ENCODE measurements around the gene ADAMTSL2.

ADAMTSL2 gene

GRCh38 chr9:133602277-133602676 lies 67.8 kb downstream of the ADAMTSL2 start:
- in situ Hi-C loops (cut with HindIII; ENCODE audit: low sequenced_read_pairs), result no loop called here
- TF ChIP-seq CTCF (IDR thresholded peaks at IDR 0.05; ENCODE audit: low read depth, low read length), result no peak
- H3K4me3 ChIP-seq (ENCODE audit: low read depth, low read length), result no peak overlapping the region

DNA sequence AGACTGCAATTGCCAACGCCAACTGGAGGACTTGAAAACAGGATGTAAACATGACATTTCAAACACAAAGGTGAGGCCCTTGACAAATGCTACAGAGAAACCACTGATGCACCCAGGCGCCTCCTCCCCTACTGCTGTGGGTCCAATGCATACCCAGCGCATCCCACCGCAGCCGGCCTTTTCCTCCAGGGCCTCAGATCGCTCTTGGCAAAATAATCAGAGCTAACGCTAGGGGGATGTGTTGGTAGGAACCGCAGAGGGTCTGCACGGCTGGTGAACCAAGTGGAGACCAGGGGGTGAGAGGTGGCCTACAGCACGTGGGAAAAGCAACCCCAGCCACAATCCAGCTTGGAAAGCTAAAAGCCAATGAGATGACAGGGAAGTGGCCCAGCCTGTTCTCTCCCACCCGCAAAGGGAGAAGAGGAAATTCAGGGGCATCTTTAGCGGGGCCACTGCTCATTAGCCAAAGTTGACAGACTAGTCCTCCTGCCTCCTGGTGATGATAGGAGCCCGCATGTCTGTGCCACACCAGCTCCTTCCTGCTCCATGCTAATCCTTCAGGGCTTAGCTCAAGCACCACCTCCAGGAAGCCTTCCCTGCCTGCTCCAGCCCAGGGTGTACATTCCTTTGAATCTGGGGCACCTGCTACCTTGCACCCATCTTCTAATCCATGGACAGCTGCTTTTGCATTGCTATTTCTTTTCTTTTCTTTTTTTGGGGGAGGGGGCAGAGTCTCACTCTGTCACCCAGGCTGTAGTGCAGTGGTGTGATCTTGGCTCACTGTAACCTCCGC lies 68.8 kb downstream of the ADAMTSL2 start:
- in situ Hi-C loops (cut with HindIII; ENCODE audit: low sequenced_read_pairs), result no loop called here
- DNase-seq (ENCODE audit: low read depth, low spot score), result no peak
- no peak for TF ChIP-seq CTCF (IDR thresholded peaks at IDR 0.05; ENCODE audit: low read depth, low read length)
- no peak overlapping the region for H3K4me3 ChIP-seq (ENCODE audit: low read depth, low read length)

More at GRCh38 chr9:133602277-133602676, 67.8 kb downstream of the ADAMTSL2 start:
- no peak for DNase-seq (ENCODE audit: low read depth, low spot score)

- in situ Hi-C loops (cut with HindIII; ENCODE audit: low sequenced_read_pairs), result no loop called here
- DNase-seq (ENCODE audit: low read depth, low spot score), result no peak
- no peak for TF ChIP-seq CTCF (IDR thresholded peaks at IDR 0.05; ENCODE audit: low read depth, low read length)
- H3K4me3 ChIP-seq (ENCODE audit: low read depth, low read length), result no peak overlapping the region
These were observed 69.7 kb downstream of the ADAMTSL2 start for GRCh38 chr9:133604214-133604613.

DNA sequence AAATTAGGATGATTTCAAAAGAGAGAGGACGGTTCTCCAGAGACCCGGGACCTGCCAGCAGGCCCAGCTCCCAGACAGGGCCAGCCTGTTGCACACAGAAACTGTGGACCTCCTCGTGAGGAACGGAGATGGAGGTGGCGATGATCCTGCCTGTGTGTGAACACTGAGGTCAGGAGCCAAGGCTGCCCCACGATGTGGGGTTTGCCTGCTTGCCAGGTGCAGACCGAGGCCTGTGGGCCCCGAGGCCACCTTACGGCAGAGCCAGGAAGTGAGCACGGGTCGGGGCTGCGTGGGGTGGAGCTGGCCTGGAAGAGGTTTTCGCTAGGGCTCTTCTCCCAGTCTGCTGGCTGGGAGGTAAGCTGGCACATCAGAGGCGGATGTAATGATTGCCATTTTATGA lies 70.4 kb downstream of the ADAMTSL2 start:
- TF ChIP-seq CTCF (IDR thresholded peaks at IDR 0.05; ENCODE audit: low read depth, low read length), result no peak
- H3K4me3 ChIP-seq (ENCODE audit: low read depth, low read length), result no peak overlapping the region
- in situ Hi-C loops (cut with HindIII; ENCODE audit: low sequenced_read_pairs), result no loop called here
- DNase-seq (ENCODE audit: low read depth, low spot score), result no peak

GRCh38 chr9:133605446-133605845 lies 70.9 kb downstream of the ADAMTSL2 start:
- in situ Hi-C loops (cut with HindIII; ENCODE audit: low sequenced_read_pairs), result no loop called here

More at GRCh38 chr9:133605446-133605845, 70.9 kb downstream of the ADAMTSL2 start:
- no peak overlapping the region for H3K4me3 ChIP-seq (ENCODE audit: low read depth, low read length)
- no peak for TF ChIP-seq CTCF (IDR thresholded peaks at IDR 0.05; ENCODE audit: low read depth, low read length)
- DNase-seq (ENCODE audit: low read depth, low spot score), result no peak

All from astrocyte of the spinal cord (primary cell).